ENCODE data around the gene PLPP4.

Gene PLPP4

DNA sequence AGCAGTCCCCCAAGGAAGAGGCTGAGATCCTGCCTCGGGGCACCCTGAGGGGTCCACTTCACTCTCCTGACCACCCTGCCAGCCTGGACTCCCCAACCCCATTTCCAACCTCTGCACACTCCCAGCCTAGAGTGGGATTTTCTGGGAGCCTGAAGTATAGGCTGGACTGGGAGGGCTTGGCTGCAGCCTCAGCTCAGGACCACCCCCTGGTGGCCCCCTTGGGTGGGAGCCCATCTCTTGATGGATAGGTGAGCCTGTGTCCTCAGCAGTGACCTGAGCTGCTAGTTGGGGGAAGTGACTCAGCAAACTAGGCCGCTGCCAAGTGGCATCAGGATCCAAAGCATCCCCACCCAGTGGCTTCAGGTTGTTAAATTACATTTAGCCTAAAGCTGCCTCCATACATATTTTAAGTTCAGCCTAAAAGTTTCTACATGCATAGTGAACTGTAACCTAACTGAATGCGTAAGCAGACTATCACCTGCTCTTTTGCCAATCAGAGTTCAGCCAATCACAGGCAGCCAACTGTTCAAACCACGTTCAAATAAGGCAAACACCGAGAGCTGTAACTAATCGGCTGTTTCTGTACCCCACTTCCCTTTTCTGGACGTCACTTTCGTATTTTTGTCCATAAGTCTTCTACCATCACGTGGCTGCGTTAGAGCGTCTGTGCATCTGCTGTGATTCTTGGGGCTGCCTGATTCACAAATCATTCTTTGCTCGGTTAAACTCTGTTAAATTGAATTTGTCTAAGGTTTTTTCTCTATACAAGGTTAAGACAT, 144.0 kb downstream of the PLPP4 start:
- Histone ChIP-seq H3K27me3 (ENCODE audit: control insufficient read depth in 1 of 2, insufficient read depth in 2 of 2, low read length in 2 of 2) (no peaks in the 10 kb centered on the region), H3K9ac (ENCODE audit: low read length) (no peak overlapping the region), H3K4me3 (ENCODE audit: low read depth in 1 of 2, low read length in 2 of 2) (no peak overlapping the region), H3K4me1 (ENCODE audit: insufficient read depth, low read length) (no peaks in the 10 kb centered on the region), H3K27ac (ENCODE audit: low read depth, low read length) (no peak overlapping the region), H3K36me3 (ENCODE audit: insufficient read depth, low read length) (no peaks in the 10 kb centered on the region), H3K9me3 (ENCODE audit: low read length) (no peaks in the 10 kb centered on the region)

DNA sequence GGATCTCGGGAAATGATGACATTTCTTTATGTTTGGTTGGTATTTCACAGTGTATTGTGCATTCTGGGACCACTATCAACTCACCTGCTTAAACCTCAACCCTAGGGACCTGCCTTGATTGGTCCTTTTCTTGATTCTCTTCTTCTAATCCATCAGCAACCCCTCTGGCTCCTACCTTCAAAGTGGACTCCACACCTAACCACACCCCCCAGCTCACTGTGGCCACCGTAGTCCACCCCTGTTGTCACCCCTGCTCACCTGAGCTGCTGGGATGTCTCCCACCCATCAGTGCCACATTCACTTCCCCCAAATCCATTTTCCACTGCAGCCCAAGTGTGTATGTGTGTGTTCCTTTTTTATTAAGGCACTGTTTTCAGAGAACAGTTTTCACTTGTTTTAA, 145.0 kb downstream of the PLPP4 start:
- no peak overlapping the region for H3K4me3 ChIP-seq (ENCODE audit: low read depth in 1 of 2, low read length in 2 of 2)
- H3K9me3 ChIP-seq (ENCODE audit: low read length): no peaks in the 10 kb centered on the region
- H3K9ac ChIP-seq (ENCODE audit: low read length): no peak overlapping the region
- no peaks in the 10 kb centered on the region for H3K27me3 ChIP-seq (ENCODE audit: control insufficient read depth in 1 of 2, insufficient read depth in 2 of 2, low read length in 2 of 2)
- H3K36me3 ChIP-seq (ENCODE audit: insufficient read depth, low read length): no peaks in the 10 kb centered on the region
- no peak overlapping the region for H3K27ac ChIP-seq (ENCODE audit: low read depth, low read length)
- no peaks in the 10 kb centered on the region for H3K4me1 ChIP-seq (ENCODE audit: insufficient read depth, low read length)

- no peak overlapping the region for H3K27ac ChIP-seq (ENCODE audit: low read depth, low read length)
- no peak overlapping the region for H3K4me3 ChIP-seq (ENCODE audit: low read depth in 1 of 2, low read length in 2 of 2)
- H3K27me3 ChIP-seq (ENCODE audit: control insufficient read depth in 1 of 2, insufficient read depth in 2 of 2, low read length in 2 of 2): no peaks in the 10 kb centered on the region
- H3K4me1 ChIP-seq (ENCODE audit: insufficient read depth, low read length): no peaks in the 10 kb centered on the region
- H3K9me3 ChIP-seq (ENCODE audit: low read length): no peaks in the 10 kb centered on the region
- H3K36me3 ChIP-seq (ENCODE audit: insufficient read depth, low read length): no peaks in the 10 kb centered on the region
- no peak overlapping the region for H3K9ac ChIP-seq (ENCODE audit: low read length)
These were observed 148.4 kb downstream of the PLPP4 start for GRCh38 chr10:120605410-120605809.

DNA sequence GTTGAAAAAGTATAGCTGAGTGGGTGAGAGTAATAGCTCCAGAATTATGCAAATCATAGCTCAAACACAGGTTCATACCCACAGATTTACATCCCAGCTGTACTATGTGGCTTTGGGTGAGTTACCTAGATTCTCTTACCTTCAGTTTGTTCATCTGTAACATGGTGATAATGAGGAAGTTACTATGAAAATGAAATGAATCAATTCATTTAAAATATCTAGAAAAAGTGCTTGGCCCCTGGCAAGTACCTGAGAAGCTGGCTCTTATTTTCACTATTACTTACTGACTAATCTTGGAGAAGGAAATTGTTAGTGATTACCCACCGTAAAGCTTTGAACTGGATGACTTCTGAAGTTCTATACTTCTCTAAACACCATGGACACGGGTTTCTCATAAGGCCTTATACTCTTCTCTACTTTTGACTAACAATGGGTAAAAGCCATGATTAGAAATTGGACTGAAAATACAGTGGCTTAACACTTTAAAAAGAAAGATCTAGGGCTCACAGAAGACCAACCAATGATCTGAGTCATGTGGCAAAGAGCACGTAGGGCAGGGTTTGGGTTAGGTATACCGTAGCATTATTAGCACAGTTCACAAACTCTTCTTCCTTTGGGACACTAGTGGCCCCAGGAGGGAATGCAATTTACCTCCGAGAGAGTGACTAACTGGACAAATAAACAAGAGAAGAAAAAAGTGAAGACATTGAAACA, 149.2 kb downstream of the PLPP4 start:
- H3K36me3 ChIP-seq (ENCODE audit: insufficient read depth, low read length): no peaks in the 10 kb centered on the region
- no peak overlapping the region for H3K9ac ChIP-seq (ENCODE audit: low read length)
- no peaks in the 10 kb centered on the region for H3K4me1 ChIP-seq (ENCODE audit: insufficient read depth, low read length)
- no peaks in the 10 kb centered on the region for H3K27me3 ChIP-seq (ENCODE audit: control insufficient read depth in 1 of 2, insufficient read depth in 2 of 2, low read length in 2 of 2)
- no peak overlapping the region for H3K27ac ChIP-seq (ENCODE audit: low read depth, low read length)
- H3K9me3 ChIP-seq (ENCODE audit: low read length): no peaks in the 10 kb centered on the region
- no peak overlapping the region for H3K4me3 ChIP-seq (ENCODE audit: low read depth in 1 of 2, low read length in 2 of 2)

DNA sequence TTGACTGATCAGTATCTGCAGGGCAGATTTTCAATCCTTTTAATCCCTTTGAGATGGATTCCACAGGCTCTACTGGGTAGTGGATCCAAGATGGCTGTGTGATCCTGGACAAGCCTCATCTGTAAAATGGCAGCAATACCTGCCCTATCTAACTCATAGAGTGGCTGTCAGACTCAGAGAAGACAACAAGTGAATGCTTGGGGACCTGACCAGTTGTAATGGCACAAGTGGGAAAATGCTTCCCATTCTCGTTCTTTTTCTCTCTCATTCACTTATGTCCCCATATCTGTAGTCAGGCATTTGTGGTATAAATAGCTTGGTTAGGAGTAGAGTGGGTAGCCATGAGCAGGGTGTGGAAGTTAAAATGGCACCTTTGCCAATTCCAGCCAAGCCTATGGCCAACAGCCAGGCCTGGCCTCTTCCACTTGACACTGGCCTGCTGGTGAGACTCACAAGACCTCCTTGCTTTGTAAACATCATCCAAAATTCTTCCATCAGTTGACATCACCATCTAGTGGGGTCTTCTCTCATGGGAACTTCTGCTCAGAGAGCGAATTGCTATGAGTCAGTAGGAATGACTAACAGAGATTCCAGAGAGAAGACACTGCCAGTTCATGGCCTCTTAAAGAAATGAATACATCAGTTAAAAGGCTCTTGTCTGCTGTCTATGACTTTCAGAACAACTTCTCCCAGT, 150.1 kb downstream of the PLPP4 start:
- no peak overlapping the region for H3K27ac ChIP-seq (ENCODE audit: low read depth, low read length)
- H3K27me3 ChIP-seq (ENCODE audit: control insufficient read depth in 1 of 2, insufficient read depth in 2 of 2, low read length in 2 of 2): no peaks in the 10 kb centered on the region
- no peak overlapping the region for H3K9ac ChIP-seq (ENCODE audit: low read length)
- no peaks in the 10 kb centered on the region for H3K4me1 ChIP-seq (ENCODE audit: insufficient read depth, low read length)
- no peaks in the 10 kb centered on the region for H3K9me3 ChIP-seq (ENCODE audit: low read length)
- no peak overlapping the region for H3K4me3 ChIP-seq (ENCODE audit: low read depth in 1 of 2, low read length in 2 of 2)
- H3K36me3 ChIP-seq (ENCODE audit: insufficient read depth, low read length): no peaks in the 10 kb centered on the region

GRCh38 chr10:120607710-120608703, 151.0 kb downstream of the PLPP4 start:
- no peak overlapping the region for H3K9ac ChIP-seq (ENCODE audit: low read length)
- H3K27ac ChIP-seq (ENCODE audit: low read depth, low read length): no peak overlapping the region
- no peaks in the 10 kb centered on the region for H3K9me3 ChIP-seq (ENCODE audit: low read length)
- H3K4me3 ChIP-seq (ENCODE audit: low read depth in 1 of 2, low read length in 2 of 2): no peak overlapping the region
- H3K27me3 ChIP-seq (ENCODE audit: control insufficient read depth in 1 of 2, insufficient read depth in 2 of 2, low read length in 2 of 2): no peaks in the 10 kb centered on the region
- H3K36me3 ChIP-seq (ENCODE audit: insufficient read depth, low read length): no peaks in the 10 kb centered on the region
- H3K4me1 ChIP-seq (ENCODE audit: insufficient read depth, low read length): no peaks in the 10 kb centered on the region

DNA sequence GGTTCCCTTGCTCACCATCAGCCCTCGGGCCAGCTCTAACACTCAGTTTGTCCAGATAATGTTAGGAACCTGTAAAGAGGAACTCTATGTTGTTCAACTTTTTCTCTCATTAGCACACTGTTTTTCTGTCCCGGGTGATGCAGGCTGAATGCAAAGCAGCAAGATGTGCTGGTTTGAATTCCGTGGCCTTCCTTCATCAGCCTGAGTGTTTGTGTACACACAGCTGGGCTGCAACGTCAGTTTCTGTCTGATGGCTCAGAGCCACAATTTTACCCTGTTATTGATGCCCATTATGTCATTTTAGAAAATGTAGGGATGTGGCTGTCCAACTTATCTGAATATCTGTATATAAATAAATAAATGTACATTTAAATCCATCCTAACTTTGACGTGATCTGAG, 152.0 kb downstream of the PLPP4 start:
- H3K9me3 ChIP-seq (ENCODE audit: low read length): no peaks in the 10 kb centered on the region
- H3K36me3 ChIP-seq (ENCODE audit: insufficient read depth, low read length): no peaks in the 10 kb centered on the region
- H3K27ac ChIP-seq (ENCODE audit: low read depth, low read length): no peak overlapping the region
- H3K9ac ChIP-seq (ENCODE audit: low read length): no peak overlapping the region
- H3K4me3 ChIP-seq (ENCODE audit: low read depth in 1 of 2, low read length in 2 of 2): no peak overlapping the region
- no peaks in the 10 kb centered on the region for H3K4me1 ChIP-seq (ENCODE audit: insufficient read depth, low read length)
- no peaks in the 10 kb centered on the region for H3K27me3 ChIP-seq (ENCODE audit: control insufficient read depth in 1 of 2, insufficient read depth in 2 of 2, low read length in 2 of 2)

GRCh38 chr10:120610791-120611190, 153.8 kb downstream of the PLPP4 start:
- Histone ChIP-seq H3K27ac (ENCODE audit: low read depth, low read length) (no peak overlapping the region), H3K27me3 (ENCODE audit: control insufficient read depth in 1 of 2, insufficient read depth in 2 of 2, low read length in 2 of 2) (no peaks in the 10 kb centered on the region), H3K4me1 (ENCODE audit: insufficient read depth, low read length) (no peaks in the 10 kb centered on the region), H3K4me3 (ENCODE audit: low read depth in 1 of 2, low read length in 2 of 2) (no peak overlapping the region), H3K9me3 (ENCODE audit: low read length) (no peaks in the 10 kb centered on the region), H3K9ac (ENCODE audit: low read length) (no peak overlapping the region), H3K36me3 (ENCODE audit: insufficient read depth, low read length) (no peaks in the 10 kb centered on the region)

DNA sequence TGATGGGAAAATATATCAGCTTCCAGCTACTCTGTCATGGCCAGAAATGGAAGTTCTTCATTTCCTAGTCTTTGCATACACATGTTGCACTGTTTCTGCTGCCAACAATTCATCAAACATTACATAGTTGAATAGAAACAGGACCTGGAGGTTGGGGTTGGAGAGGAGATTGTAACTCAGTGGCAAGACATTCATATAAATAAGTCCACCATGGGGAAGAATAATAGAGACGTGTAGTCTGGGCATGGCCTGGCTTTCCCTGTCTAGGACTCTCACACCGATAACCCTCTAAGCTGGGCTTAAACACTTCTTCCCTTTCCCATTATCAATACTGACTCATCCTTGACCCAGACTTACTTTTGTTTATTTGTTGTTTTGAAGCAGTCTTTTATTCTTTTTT, 155.7 kb downstream of the PLPP4 start:
- Histone ChIP-seq H3K9me3 (ENCODE audit: low read length) (no peaks in the 10 kb centered on the region), H3K4me1 (ENCODE audit: insufficient read depth, low read length) (no peaks in the 10 kb centered on the region), H3K4me3 (ENCODE audit: low read depth in 1 of 2, low read length in 2 of 2) (no peak overlapping the region), H3K27me3 (ENCODE audit: control insufficient read depth in 1 of 2, insufficient read depth in 2 of 2, low read length in 2 of 2) (no peaks in the 10 kb centered on the region), H3K27ac (ENCODE audit: low read depth, low read length) (no peak overlapping the region), H3K9ac (ENCODE audit: low read length) (no peak overlapping the region), H3K36me3 (ENCODE audit: insufficient read depth, low read length) (no peaks in the 10 kb centered on the region)

GRCh38 chr10:120613180-120613579, 156.2 kb downstream of the PLPP4 start:
- Histone ChIP-seq H3K4me1 (ENCODE audit: insufficient read depth, low read length) (no peaks in the 10 kb centered on the region), H3K36me3 (ENCODE audit: insufficient read depth, low read length) (no peaks in the 10 kb centered on the region), H3K9me3 (ENCODE audit: low read length) (no peaks in the 10 kb centered on the region), H3K4me3 (ENCODE audit: low read depth in 1 of 2, low read length in 2 of 2) (no peak overlapping the region), H3K9ac (ENCODE audit: low read length) (no peak overlapping the region), H3K27ac (ENCODE audit: low read depth, low read length) (no peak overlapping the region), H3K27me3 (ENCODE audit: control insufficient read depth in 1 of 2, insufficient read depth in 2 of 2, low read length in 2 of 2) (no peaks in the 10 kb centered on the region)

DNA sequence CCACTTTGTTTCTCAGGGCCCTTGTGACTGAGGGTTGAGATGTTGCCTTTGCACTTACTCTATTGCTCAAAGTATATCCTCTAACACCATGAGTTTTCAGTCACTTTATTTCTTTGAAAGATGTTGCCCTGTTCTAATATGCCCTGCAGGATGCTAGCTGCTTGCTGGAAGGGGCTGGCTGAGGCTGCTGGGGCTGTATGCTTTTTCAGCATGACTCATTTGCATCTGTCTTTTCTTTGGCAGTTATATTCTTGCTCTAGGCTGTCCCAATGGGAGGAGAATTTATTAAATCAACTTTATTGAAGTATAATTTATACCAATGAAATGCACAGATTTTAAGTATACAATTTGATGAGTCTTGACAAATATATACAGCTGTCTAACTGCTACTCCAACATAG, 157.7 kb downstream of the PLPP4 start:
- Histone ChIP-seq H3K27ac (ENCODE audit: low read depth, low read length) (no peak overlapping the region), H3K4me1 (ENCODE audit: insufficient read depth, low read length) (no peaks in the 10 kb centered on the region), H3K9me3 (ENCODE audit: low read length) (no peaks in the 10 kb centered on the region), H3K4me3 (ENCODE audit: low read depth in 1 of 2, low read length in 2 of 2) (no peak overlapping the region), H3K27me3 (ENCODE audit: control insufficient read depth in 1 of 2, insufficient read depth in 2 of 2, low read length in 2 of 2) (no peaks in the 10 kb centered on the region), H3K36me3 (ENCODE audit: insufficient read depth, low read length) (no peaks in the 10 kb centered on the region), H3K9ac (ENCODE audit: low read length) (no peak overlapping the region)
